Muscle of arm (tissue), 12 donors: Measurements from ENCODE around the gene SNX18. TPM values are rescaled to one million over a fixed set of nuclear protein-coding genes. Genes with fewer than 3 reads are reported as not detected.
A peak's percentile ranks its signal among the peaks of the same experiment; 100 is the strongest.

Experiments
- DNase-seq: peaks from one replicate; pipeline ENCODE4 v3.0.0-alpha.2; 2013
- polyA plus RNA-seq, 12 donors: library from polyadenylated mRNA; unstranded; fragments of 120-200 nt; gene quantifications; one replicate each; pipeline ENCODE4 v1.2.1, GENCODE V29; 2013; ENCODE audit not compliant: insufficient read length in 12 of 12

Gene SNX18
- polyA plus RNA-seq, 12 donors: 23.5 to 38.2 (median 30.7) TPM; not detected in 1

DNA sequence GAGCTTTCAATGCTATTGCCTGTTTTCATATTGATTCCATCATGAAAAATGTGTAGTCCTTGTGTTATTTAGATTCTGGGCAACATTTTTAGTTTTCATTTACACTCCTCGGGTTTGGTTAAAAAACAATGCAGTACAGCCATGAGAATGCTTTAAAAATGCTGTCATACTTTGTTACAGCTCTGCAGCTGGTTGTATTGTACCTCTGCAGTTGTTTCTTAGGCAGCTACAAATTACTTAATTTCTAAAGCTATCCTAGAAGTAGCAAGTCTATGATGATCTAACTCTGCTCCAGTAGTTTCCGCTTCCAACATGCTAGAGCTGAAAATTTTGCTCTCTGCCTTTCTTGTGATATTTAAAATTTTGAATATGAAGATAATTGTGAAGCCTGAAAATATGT lies 20.2 kb downstream of the SNX18 start:
- no peak for DNase-seq

- DNase-seq: no peak
Observed at GRCh38 chr5:54538156-54538555, 20.6 kb downstream of the SNX18 start.

DNA sequence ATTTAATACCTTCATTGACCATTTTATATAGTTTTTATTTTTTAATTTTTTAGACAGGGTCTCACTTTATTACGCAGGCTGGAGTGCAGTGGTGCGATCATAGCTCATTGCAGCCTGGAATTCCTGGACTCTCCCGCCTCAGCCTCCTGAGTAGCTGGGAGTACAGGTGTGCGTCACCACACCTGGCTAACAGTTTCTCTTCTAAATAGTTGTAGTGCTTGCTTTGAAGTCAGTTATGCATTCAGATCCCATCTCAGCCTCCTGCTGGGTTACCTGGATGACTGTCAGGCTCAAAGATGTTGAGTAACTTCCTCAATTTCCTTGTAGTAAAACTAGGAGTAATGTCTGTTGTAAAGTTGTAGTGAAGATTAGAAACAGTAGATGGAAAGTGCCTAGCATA lies 21.4 kb downstream of the SNX18 start:
- no peak for DNase-seq

- DNase-seq: no peak
Observed at GRCh38 chr5:54540286-54540685, 22.7 kb downstream of the SNX18 start.

DNA sequence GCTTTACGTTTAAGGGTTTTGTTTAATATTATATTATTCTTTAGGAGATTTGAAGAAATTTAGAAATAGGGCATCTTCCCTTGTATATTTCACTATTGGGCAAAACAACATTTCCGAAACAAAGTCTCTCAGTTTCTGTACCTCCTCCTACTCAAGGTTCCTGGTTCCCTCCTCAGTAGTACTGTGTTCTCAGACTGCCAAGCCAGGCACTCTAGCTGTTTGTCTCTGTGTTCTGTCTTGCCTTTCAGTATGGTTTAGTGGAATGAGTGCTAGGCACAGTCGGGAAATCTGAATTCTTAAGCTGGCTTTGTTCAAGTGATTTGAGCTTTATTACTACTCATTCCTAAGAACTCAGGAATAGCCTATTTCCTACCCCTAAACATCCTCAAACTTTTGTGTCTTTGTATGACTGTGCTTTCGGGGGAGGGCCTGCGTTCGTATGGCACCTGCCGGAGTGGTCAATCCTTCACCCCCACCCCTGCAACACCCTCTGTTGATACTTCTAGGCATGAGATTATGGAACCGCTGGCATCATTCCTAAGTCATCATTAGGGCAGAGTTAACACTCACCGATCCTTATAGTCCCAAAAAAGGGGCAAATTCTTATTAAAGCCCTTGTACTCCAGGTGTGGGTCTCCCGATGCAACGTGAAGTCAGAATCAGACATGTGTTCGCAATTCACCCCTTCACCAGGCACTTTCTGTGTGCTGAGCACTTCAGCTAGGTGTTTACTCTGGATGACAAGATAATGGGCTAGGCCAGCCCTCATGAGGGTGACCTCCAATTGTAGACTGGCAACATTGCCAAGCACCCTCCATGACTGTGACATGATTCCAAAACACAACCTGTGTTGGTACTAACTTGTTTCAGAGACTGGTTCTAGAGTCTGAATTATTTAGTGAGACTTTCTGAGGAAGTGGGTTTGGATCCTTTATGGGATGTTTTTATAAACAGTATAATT lies 24.5 kb downstream of the SNX18 start:
- DNase-seq: no peak

- DNase-seq: no peak
Observed at GRCh38 chr5:54544044-54544443, 26.5 kb downstream of the SNX18 start.

DNA sequence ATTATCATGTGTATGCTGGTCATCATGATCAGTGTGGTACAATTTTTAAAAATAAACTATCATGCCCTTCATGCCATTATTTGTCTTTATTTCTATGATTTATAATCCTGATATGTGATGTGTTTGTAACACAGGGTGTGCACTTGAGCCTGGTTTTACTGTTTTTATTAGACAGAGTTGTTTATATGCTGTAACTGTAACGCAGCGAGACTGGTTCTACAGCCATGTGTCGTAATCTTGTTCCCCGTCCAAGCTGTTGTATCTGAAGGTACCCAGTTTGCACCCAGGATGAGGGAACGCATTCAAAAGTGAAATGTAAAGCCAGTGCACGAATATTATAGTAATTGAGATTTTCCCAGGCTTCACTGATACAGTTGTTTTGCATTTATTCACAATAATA lies 28.2 kb downstream of the SNX18 start:
- DNase-seq: no peak

- no peak for DNase-seq
Observed at GRCh38 chr5:54547711-54548250, 30.2 kb downstream of the SNX18 start.

GRCh38 chr5:54548565-54548964 lies 31.0 kb downstream of the SNX18 start:
- no peak for DNase-seq

DNA sequence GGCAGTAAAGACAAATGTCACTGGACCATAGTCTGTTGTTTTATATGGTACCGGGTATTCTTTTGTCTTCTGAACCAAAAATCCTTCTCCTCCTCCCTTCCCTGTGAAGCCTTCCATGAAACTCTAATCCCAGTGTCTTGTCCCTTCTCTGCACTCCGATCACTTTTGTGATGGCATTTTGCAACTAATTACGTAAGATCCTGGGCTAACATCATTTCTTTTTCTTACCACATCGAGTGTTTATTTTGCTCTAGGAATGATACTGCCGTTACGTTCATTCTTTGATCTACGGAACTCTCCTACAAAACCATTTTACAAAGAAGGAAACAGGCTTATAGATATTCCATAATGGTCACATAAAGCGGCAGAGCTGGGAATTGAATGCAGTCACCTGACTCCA lies 33.7 kb downstream of the SNX18 start:
- DNase-seq: no peak

GRCh38 chr5:54551926-54552325 lies 34.4 kb downstream of the SNX18 start:
- no peak for DNase-seq

DNA sequence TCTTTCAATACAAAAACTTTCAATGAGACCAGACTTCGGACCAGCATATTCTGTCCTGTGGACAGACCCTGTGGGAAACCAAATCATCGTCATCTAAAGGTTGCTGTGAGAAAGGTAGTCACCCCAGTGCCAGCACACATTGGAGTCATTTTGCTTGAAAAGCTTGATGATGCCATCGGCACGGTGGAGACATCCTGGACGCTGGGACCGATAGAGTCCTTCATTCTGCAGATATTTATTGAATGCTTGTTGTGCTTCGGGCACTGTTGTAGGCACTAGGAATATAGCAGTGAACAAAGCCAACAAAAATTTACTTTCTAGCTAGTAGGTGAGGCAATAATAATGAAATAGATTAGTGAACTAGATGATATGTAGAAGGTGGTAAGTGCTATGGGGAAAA lies 34.9 kb downstream of the SNX18 start:
- DNase-seq: no peak

- DNase-seq: no peak
Observed at GRCh38 chr5:54553659-54554207, 36.2 kb downstream of the SNX18 start.

- no peak for DNase-seq
Observed at GRCh38 chr5:54556141-54556540, 38.6 kb downstream of the SNX18 start.

GRCh38 chr5:54558362-54558761 lies 40.8 kb downstream of the SNX18 start:
- no peak for DNase-seq

DNA sequence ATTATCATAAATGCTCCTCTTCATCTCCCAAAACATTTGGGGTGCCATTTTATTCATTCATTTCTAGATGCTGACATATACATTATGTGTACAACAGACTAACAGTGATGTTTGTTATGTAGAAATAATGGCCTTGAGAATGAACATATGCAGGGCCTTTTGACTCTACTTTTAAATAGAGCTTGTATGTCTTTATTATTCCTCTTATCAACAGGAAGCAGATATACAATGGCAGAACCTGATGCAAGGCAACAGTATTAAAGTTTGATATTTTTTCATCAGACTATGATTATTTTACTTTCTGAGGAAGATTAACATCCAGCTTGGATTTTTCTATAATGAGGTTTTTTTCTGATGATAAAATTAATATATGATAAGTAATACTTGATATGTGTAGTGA lies 44.1 kb downstream of the SNX18 start:
- no peak for DNase-seq

- no peak for DNase-seq
Observed at GRCh38 chr5:54563083-54563761, 45.7 kb downstream of the SNX18 start.

- no peak for DNase-seq
Observed at GRCh38 chr5:54567996-54568395, 50.4 kb downstream of the SNX18 start.

DNA sequence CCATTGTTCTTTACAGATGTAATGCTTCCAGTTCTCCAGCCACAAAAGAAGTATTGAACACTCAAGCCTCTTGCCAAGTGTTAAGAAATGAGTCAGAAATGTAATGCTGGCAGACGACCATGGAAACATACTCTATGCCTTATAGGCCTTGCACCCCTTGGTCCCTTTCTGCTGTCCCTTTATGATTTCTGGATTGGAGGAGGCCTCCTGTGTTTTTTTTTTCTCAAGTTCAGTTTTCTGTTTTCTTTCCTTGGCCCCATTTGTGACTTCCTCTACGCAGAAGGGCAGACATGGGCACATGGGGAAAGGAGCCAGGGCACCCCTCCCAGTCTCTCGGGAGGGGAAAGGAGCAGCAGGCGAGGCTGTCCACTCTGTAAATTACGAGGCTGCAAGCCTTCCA lies 53.4 kb downstream of the SNX18 start:
- peak; percentile 68 for DNase-seq

- DNase-seq: no peak
Observed at GRCh38 chr5:54571462-54571861, 53.9 kb downstream of the SNX18 start.

GRCh38 chr5:54573812-54574489 lies 56.4 kb downstream of the SNX18 start:
- no peak for DNase-seq

GRCh38 chr5:54577528-54577927 lies 60.0 kb downstream of the SNX18 start:
- DNase-seq: no peak
